NOMO-1 (cell line): ENCODE data around the gene LZTR1.

Experiments
- DNase-seq, 2 experiments: peaks; one replicate each; lab custom pipeline; 2025; ENCODE audit not compliant: unreplicated experiment in 2 of 2; lab: John Stamatoyannopoulos, UW

LZTR1 gene

GRCh38 chr22:21012446-21013407 lies 30.6 kb downstream of the LZTR1 start:
- no peak for DNase-seq

DNA sequence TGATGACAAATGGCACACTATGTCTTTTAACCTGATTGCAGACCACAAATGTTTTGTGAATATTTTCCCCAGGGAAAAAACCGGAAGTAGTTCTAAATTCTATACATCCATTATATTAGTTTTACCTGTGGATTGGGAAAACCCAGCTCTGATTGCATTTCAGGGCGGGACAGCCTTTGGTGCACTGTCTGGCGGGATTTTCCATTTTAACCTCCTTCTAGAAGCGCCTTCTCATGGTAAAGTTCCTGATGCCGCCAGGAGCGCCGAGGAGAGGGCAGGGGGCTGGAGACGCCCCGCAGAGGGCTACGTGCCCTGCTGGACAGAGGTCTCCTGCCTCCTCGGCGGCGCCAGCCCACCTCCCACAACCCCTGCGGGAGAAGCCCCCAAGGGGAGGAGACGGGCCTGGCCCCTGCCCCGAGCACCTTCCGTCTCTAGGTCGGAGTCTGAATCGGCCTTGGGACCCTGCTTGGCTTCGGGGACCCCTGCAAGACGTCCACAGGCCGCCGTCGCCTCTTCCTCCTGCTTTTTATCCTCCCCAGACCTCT lies 31.6 kb downstream of the LZTR1 start:
- DNase-seq: no peak

- DNase-seq: peak; percentile 94
Observed at GRCh38 chr22:21014202-21014725, 32.2 kb downstream of the LZTR1 start.

DNA sequence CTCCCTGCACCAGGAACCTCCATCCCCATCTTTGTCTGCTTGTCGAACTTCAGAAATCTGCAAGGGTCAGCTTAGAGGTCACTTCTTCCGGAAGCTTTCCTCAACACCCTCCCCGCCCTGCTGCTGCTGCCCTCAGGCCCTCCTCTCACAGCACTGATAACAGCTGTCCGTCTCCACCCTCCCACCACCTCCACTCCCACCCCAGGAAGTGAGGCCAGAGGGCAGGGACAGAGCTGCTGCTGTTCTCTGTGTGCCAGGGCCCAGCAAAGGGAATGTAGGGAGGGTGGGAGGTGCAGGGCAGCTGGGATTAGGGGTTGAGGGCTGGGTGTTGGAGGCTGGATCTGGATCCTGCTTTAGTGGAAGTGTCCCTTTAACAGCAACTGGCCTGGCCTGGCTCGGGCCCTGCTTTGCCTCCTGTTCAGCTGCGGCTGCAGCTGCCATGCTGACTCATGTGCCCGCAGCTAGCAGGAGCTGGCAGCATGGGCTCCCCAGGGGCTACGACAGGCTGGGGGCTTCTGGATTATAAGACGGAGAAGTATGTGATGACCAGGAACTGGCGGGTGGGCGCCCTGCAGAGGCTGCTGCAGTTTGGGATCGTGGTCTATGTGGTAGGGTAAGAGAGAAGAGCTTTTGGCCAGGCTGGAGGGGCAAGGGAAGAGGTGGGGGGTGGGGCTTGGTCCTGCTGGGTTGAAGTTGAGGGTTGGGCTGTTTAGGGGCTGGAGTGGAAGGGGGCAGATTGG lies 32.8 kb downstream of the LZTR1 start, which contains the start of gene P2RX6:
P2RX6 (plus strand) TSS at position 440 of the 740 bp plus-strand sequence; CDS start at position 450, 10 bp downstream.
- no peak for DNase-seq

DNA sequence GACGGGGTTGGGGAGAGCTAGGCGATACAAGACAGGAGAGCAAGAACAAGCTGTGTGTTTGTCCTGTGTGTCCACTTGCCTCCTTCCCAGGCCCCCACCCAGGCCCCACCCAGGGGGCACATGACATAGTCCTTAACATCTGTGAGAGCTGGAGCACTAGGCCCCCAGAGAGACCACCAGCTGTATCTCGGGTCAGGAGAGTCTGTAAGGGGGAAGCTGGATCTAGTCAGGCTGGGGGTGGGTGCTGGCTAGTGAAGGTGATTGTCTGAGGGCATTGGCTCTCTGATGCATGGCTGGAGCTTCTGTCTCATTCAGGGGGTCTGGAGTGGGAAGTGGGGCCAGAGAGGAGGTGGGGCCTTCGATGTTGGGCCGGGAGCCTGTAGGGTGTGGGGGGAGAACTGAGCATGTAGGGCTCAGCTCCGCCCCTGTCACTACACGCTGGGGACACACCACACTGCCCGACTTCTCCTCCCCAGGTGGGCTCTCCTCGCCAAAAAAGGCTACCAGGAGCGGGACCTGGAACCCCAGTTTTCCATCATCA lies 33.4 kb downstream of the LZTR1 start:
- no peak for DNase-seq

- DNase-seq: no peak
Observed at GRCh38 chr22:21016644-21017420, 34.7 kb downstream of the LZTR1 start.

DNA sequence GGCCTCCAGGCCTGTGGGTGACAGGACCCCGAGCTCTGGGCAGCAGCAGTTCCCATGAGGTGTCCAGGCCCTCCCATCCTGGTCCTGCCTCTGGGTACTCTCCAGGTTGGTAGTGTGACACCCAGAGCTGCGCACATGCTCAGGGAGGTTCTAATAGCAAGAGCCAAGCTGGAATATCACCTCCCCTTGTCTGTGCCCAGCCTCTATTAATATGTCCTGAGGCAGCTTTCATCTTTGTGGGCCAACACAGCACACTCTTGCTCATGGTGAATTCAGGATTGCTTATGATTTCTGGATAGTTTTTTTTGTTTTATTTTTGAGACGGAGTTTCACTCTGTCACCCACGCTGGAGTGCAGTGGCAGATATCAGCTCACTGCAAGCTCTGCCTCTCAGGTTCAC lies 36.2 kb downstream of the LZTR1 start:
- DNase-seq: no peak

DNA sequence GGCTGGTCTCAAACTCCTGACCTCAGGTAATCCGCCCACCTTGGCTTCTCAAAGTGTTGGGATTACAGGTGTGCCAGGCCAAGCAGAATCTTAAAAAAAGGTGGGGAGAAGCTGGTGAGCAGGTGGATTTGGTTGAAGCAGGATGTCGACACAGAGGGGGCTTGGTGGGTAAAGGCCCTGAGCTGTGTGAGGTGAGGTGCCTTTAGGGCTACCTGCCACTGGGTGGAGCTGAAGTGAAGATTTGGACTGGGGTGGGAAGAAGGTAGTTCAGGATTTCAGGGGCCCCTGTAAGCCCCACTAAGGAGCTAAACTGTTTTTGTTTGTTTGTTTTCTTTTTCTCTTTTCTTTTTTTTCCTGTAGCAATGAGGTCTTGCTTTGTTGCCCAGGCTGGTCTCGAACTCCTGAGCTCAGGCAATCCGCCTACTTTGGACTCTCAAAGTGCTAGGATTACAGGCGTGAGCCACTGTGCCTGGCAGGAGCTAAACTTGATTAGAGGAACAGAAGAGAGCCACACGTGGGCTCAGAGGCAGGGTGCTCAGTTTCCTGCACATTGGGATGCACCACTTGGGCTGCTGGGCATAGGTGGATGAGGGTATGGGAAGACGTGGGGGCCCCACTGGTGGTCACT lies 38.8 kb downstream of the LZTR1 start:
- peak; percentile 15 to 19 for DNase-seq

DNA sequence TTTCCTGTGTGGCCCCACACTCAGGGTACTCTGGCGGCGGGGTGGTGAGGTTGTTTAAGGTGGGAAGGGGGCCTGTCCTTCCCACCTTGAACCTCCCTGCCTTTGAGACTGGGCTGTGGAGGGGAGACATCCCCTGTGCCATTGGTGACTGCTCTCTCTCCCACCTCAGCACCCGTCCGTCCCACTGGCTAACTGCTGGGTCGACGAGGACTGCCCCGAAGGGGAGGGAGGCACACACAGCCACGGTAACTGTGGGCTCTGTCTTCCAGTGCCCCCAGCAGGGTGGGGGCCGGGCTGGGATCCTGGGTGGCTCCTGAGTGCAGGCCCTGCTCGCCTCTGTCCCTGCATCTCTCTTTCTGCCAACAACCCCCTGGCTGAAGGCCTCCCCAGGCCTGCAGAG lies 40.4 kb downstream of the LZTR1 start:
- no peak for DNase-seq

GRCh38 chr22:21022955-21023614 lies 41.0 kb downstream of the LZTR1 start:
- DNase-seq: no peak

DNA sequence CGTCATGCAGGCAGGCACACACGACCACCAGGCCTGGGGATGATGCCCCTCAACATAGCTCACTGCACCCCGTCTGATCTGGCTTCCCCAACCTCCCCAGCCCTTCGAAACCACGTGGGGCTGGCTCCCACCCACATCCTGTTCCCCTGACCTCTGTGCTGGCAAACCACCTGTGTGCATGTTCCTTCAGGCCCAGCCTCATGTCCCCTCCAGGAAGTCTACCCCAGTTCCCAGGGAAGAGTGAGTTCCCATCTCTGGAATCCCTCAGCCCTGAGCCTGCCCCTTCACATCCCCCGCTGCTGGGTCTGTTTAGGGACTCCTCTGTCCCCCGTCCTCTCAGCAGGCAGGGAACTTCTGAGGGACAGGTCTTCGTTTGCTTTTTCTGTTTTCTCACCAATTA lies 43.2 kb downstream of the LZTR1 start:
- no peak for DNase-seq

DNA sequence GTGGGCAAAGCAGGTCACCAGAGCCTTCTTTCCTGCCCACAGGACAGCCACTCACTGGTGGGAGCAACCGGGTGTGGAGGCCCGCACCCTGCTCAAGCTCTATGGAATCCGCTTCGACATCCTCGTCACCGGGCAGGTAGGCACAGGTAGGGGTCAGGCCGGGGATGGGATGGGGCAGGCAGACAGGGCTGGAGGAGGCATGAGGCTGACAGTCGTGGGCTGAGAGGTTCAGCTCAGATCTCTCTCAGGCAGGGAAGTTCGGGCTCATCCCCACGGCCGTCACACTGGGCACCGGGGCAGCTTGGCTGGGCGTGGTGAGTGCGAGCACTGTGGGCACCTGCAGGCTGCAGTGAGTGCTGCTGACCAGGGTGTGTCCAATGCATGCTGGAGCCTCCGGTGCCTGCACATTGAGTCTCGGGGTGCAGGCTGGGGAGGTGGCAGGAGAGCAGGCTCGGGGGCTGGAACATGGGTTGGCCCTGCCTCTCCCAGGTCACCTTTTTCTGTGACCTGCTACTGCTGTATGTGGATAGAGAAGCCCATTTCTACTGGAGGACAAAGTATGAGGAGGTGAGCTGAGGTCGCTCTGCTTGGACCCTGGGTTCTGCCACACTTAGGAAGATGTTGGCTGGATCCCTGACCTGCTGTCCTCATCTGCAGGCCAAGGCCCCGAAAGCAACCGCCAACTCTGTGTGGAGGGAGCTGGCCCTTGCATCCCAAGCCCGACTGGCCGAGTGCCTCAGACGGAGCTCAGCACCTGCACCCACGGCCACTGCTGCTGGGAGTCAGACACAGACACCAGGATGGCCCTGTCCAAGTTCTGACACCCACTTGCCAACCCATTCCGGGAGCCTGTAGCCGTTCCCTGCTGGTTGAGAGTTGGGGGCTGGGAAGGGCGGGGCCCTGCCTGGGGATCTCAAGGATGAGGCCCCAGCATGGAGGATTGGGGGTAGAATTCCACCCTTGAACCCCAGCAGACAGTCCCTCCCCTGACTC lies 44.0 kb downstream of the LZTR1 start:
- DNase-seq: no peak

DNA sequence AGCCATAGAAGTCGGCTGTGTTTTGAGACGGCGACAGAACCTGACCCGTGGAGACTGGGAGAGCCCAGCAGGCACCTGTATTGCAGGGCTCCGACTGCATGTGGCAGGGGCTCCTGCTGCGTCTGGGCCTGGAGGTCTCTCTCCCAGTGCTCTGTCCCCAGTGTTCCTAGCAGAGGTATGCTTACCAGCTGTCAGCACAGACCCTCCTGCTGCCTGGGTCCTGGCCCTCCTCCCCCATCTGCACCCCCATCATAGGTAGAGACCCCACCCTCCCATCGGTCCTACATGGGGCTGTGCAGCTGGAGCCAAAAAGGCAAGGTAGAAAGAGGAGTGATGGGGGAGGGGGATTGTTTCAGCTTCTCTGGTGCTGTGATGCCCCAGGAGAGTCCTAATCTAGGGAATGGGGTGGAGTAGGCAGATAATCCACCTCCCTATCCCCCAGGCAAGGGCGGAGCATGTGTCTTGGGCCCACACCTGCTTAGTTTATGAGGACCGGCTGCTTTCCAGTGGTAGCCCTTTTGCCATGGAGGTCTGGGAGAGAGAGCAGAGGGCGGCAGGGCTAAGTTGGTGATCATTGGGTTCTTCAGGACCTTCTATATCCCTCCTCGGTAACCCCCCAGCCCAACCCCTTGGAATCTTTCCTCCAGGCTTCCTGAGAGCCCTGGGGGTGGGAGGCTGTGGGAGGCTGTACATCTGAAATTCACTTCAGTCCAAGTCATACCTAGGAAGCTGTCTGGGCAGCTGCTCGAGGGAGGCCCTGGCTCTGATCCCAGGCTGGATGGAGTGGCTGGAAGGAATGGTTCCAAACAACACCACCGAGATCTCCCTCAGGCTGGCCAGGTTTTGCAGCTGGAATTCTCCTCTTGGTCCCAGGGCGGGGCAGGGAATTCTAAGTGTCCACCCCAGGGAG lies 44.9 kb downstream of the LZTR1 start:
- DNase-seq: no peak

GRCh38 chr22:21028277-21029251 lies 46.5 kb downstream of the LZTR1 start:
- DNase-seq: no peak

DNA sequence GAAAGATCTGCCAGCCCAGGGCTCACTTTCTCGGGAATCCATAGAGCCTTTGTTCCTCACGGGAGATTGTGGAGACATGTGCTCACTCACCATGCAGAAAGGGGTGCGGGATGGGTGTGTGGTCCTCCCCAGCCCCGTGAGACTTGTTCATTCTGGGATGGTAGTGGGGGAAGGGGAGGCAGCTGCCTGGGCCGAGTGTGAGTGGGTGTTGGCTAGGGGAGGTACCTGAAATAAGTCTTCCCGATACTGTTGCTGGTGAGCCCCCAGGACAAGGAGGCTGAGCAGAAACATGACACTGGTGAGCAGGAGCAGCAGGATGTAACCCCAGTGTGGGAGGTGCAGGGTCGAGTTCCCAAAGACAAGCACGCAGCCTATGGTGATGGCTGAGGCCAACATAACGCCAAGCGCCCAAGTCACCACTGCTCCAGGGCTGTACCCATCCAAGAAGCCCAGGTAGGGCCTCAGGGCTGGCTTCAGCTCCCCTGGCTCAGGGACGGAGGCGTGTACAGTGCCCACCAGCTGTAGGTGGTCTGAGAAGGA lies 47.5 kb downstream of the LZTR1 start:
- DNase-seq: no peak

DNA sequence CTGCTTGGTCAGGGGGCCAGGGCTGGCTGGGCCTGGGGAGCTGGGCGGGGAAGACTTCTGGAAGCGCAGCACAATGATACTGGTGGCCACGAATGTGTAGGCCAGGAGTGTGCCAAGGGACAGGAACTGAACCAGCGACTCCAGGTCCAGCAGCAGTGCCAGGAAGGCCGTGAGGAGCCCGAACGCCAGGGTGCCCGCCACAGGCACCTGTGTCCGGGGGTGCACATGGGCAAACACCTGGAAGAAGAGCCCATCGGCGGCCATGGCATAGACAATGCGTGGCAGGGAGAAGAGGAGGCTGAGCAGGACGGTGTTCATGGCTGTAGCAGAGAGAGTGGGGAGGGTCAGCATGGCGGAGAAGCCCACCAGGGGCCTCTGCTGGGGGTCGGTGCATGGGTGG lies 47.9 kb downstream of the LZTR1 start:
- no peak for DNase-seq
